DND-41 (cell line): Measurements from ENCODE around the gene ELK4.

Experiments
- ATAC-seq: fragments of 200-7000 bp; cut with Tn5 transposase; 3 replicates; pipeline ENCODE4 v1.9.1; 2021; ENCODE audit warnings: low read depth; ENCODE audit not compliant: insufficient read depth
- DNase-seq: peaks from one replicate; pipeline ENCODE4 v3.0.0-alpha.2; 2020
- H2AFZ ChIP-seq: 2 replicates; pipeline ENCODE4 v1.6.0; 2012; ENCODE audit warnings: low read depth, low read length
- H3K27ac ChIP-seq: 2 replicates; pipeline ENCODE4 v1.5.1; 2012; ENCODE audit warnings: low read length, inconsistent platforms
- H3K27me3 ChIP-seq: fragments of 200-600 bp; sonication (generic); 2 replicates; pipeline ENCODE4 v1.6.0; 2012; ENCODE audit warnings: low read length, mild to moderate bottlenecking, inconsistent platforms; ENCODE audit not compliant: insufficient read depth, poor library complexity
- H3K36me3 ChIP-seq: 2 replicates; pipeline ENCODE4 v1.5.1; 2012; ENCODE audit warnings: low read length, inconsistent platforms; ENCODE audit not compliant: insufficient read depth
- H3K4me1 ChIP-seq: 2 replicates; pipeline ENCODE4 v1.5.1; 2012; ENCODE audit warnings: mild to moderate bottlenecking, low read length; ENCODE audit not compliant: insufficient read depth
- H3K4me2 ChIP-seq: 2 replicates; pipeline ENCODE4 v1.6.0; 2012; ENCODE audit warnings: mild to moderate bottlenecking, moderate library complexity, low read length, inconsistent platforms; ENCODE audit not compliant: insufficient read depth
- H3K4me3 ChIP-seq, 2 experiments: fragments of 200-600 bp in 1 of 2; shearing (Covaris generic) in 1 of 2; 2 replicates each; pipeline ENCODE4 v1.5.1; 2012 to 2016; ENCODE audit warnings: inconsistent platforms in 2 of 2, low read length in 2 of 2, mild to moderate bottlenecking in 2 of 2, low read depth in 1 of 2, moderate library complexity in 1 of 2
- H3K79me2 ChIP-seq: 2 replicates; pipeline ENCODE4 v1.6.0; 2012; ENCODE audit warnings: low read length, inconsistent platforms; ENCODE audit not compliant: insufficient read depth
- H3K9ac ChIP-seq: 2 replicates; pipeline ENCODE4 v1.6.0; 2012; ENCODE audit warnings: low read depth, mild to moderate bottlenecking, inconsistent platforms, low read length, moderate library complexity
- H3K9me3 ChIP-seq: 2 replicates; pipeline ENCODE4 v1.5.1; 2012; ENCODE audit warnings: low read length, moderate library complexity, mild to moderate bottlenecking, inconsistent platforms; ENCODE audit not compliant: insufficient read depth, severe bottlenecking
- H4K20me1 ChIP-seq: 2 replicates; pipeline ENCODE4 v1.6.0; 2012; ENCODE audit warnings: low read length; ENCODE audit not compliant: insufficient read depth
- EZH2 ChIP-seq: IDR thresholded peaks from 3 replicates; pipeline ENCODE4 v1.6.1; 2012; ENCODE audit warnings: borderline replicate concordance, low read depth, mild to moderate bottlenecking, moderate library complexity, low read length, inconsistent platforms; ENCODE audit not compliant: severe bottlenecking
- TF ChIP-seq, protein P1 (sequence below): IDR thresholded peaks from 2 replicates; pipeline ENCODE4 v1.5.1; 2012; ENCODE audit warnings: borderline replicate concordance, low read length, moderate library complexity, mild to moderate bottlenecking; ENCODE audit not compliant: poor library complexity, severe bottlenecking; ENCODE audit errors: extremely low read depth

Gene ELK4

GRCh38 chr1:205661429-205662134 is 29.8 kb upstream of the ELK4 start:
- ATAC-seq (no peak), DNase-seq (no peak)
- Histone ChIP-seq H3K27me3 (peaks cover 2% of the 10 kb centered on the region), H3K9me3 (no peaks in the 10 kb centered on the region), H3K4me2 (no peak overlapping the region), H4K20me1 (peaks cover 11% of the 10 kb centered on the region), H3K4me1 (no peaks in the 10 kb centered on the region; the same call in 1 of the 2 replicates), H3K79me2 (no peaks in the 10 kb centered on the region), H3K27ac (no peak overlapping the region), H3K4me3 (no peak overlapping the region), H2AFZ (no peak overlapping the region), H3K9ac (no peak overlapping the region), H3K36me3 (no peaks in the 10 kb centered on the region)
- TF ChIP-seq EZH2 = no peak
- TF ChIP-seq, protein P1, sequence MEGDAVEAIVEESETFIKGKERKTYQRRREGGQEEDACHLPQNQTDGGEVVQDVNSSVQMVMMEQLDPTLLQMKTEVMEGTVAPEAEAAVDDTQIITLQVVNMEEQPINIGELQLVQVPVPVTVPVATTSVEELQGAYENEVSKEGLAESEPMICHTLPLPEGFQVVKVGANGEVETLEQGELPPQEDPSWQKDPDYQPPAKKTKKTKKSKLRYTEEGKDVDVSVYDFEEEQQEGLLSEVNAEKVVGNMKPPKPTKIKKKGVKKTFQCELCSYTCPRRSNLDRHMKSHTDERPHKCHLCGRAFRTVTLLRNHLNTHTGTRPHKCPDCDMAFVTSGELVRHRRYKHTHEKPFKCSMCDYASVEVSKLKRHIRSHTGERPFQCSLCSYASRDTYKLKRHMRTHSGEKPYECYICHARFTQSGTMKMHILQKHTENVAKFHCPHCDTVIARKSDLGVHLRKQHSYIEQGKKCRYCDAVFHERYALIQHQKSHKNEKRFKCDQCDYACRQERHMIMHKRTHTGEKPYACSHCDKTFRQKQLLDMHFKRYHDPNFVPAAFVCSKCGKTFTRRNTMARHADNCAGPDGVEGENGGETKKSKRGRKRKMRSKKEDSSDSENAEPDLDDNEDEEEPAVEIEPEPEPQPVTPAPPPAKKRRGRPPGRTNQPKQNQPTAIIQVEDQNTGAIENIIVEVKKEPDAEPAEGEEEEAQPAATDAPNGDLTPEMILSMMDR = no peak

GRCh38 chr1:205660361-205660760 is 28.6 kb upstream of the ELK4 start:
- Histone ChIP-seq H3K79me2 (no peaks in the 10 kb centered on the region), H3K36me3 (no peaks in the 10 kb centered on the region), H3K4me1 (no peaks in the 10 kb centered on the region; the same call in 1 of the 2 replicates), H2AFZ (no peak overlapping the region), H3K27me3 (peaks cover 2% of the 10 kb centered on the region), H3K9ac (no peak overlapping the region), H3K4me2 (no peak overlapping the region), H3K9me3 (no peaks in the 10 kb centered on the region), H4K20me1 (peaks cover 11% of the 10 kb centered on the region), H3K27ac (no peak overlapping the region), H3K4me3 (no peak overlapping the region)
- DNase-seq = no peak
- TF ChIP-seq, protein P1 = no peak
- no peak for TF ChIP-seq EZH2
- ATAC-seq = no peak

GRCh38 chr1:205658943-205659581 is 27.3 kb upstream of the ELK4 start:
- Histone ChIP-seq H3K4me2 (no peak overlapping the region), H2AFZ (no peak overlapping the region), H3K36me3 (no peaks in the 10 kb centered on the region), H3K27me3 (peaks cover 2% of the 10 kb centered on the region), H3K27ac (no peak overlapping the region), H3K4me3 (no peak overlapping the region), H3K9me3 (no peaks in the 10 kb centered on the region), H3K4me1 (no peaks in the 10 kb centered on the region; the same call in 1 of the 2 replicates), H3K9ac (no peak overlapping the region), H4K20me1 (peaks cover 11% of the 10 kb centered on the region; the same call in 1 of the 2 replicates), H3K79me2 (no peaks in the 10 kb centered on the region)
- ATAC-seq (peak; percentile 96), DNase-seq (peak; percentile 77)
- TF ChIP-seq, protein P1 = peak; percentile 92
- TF ChIP-seq EZH2 = no peak
